Nephron (organoid): ENCODE measurements around the gene SV2A.
"Not testable (repeated sequence)": the region's sequence is repeated elsewhere in the genome, so short reads cannot be mapped to it uniquely, and the experiment has no call there.

Experiments used
- H3K27ac Mint-ChIP-seq, 3 experiments: 2 replicates each; pipeline ENCODE4 v1.8.0; 2020; ENCODE audit warnings: mixed read lengths in 3 of 3, mild to moderate bottlenecking in 2 of 3, moderate library complexity in 1 of 3
- H3K27me3 Mint-ChIP-seq: 2 replicates; pipeline ENCODE4 v1.8.0; 2021; ENCODE audit warnings: low read depth, mild to moderate bottlenecking, moderate library complexity, mixed read lengths
- H3K36me3 Mint-ChIP-seq: 2 replicates; pipeline ENCODE4 v1.8.0; 2020; ENCODE audit warnings: low read depth, mixed read lengths
- H3K4me1 Mint-ChIP-seq: 2 replicates; pipeline ENCODE4 v1.8.0; 2020; ENCODE audit warnings: mixed read lengths
- H3K4me3 Mint-ChIP-seq, 3 experiments: 2 replicates each; pipeline ENCODE4 v1.8.0; 2020; ENCODE audit warnings: mild to moderate bottlenecking in 3 of 3, mixed read lengths in 3 of 3, moderate library complexity in 2 of 3
- H3K9me3 Mint-ChIP-seq: 2 replicates; pipeline ENCODE4 v1.8.0; 2020; ENCODE audit warnings: mixed read lengths
- TF ChIP-seq, protein P1 (sequence below), 3 experiments: fragments of 200-600 bp; sonication (generic); IDR thresholded peaks; one replicate each; pipeline ENCODE4 v1.5.0; 2021; ENCODE audit warnings: antibody characterized with exemption in 3 of 3; ENCODE audit not compliant: unreplicated experiment in 3 of 3

Gene SV2A

DNA sequence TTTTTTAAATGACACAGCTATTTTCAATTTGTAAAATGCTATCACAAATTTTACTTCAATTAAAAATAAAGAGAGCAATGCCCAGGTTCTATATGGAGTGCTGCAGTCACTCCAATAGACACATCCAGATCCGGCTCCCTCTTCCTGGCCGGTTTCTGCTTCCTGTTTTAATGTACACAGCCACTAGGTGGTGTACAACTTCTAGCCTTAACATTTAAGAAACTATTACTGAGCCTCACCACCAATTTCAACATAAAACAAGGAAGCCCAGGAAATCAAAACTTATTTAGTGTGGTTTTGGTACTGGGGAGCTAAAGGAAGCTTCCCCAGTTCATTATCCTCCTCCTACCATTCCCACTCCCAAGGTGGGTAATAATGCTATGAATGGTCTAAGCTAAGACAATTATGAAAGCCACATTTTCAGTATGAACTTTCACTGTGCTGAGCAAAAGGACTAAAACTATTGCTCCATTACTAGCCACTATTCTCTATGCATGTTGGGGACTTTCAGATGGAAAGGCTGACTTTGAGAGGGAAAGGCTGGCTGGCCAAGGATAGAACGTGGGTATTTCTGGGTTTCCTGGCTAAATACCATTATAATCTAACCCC, 44.5 kb upstream of the SV2A start:
- H3K4me3 Mint-ChIP-seq = no peak overlapping the region
- H3K4me1 Mint-ChIP-seq = no peaks in the 10 kb centered on the region
- peaks cover 17% of the 10 kb centered on the region for H3K9me3 Mint-ChIP-seq
- H3K27me3 Mint-ChIP-seq = no peaks in the 10 kb centered on the region
- peaks cover 81% of the 10 kb centered on the region for H3K36me3 Mint-ChIP-seq
- TF ChIP-seq, protein P1, sequence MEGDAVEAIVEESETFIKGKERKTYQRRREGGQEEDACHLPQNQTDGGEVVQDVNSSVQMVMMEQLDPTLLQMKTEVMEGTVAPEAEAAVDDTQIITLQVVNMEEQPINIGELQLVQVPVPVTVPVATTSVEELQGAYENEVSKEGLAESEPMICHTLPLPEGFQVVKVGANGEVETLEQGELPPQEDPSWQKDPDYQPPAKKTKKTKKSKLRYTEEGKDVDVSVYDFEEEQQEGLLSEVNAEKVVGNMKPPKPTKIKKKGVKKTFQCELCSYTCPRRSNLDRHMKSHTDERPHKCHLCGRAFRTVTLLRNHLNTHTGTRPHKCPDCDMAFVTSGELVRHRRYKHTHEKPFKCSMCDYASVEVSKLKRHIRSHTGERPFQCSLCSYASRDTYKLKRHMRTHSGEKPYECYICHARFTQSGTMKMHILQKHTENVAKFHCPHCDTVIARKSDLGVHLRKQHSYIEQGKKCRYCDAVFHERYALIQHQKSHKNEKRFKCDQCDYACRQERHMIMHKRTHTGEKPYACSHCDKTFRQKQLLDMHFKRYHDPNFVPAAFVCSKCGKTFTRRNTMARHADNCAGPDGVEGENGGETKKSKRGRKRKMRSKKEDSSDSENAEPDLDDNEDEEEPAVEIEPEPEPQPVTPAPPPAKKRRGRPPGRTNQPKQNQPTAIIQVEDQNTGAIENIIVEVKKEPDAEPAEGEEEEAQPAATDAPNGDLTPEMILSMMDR (IDR thresholded peaks at IDR 0.05; ENCODE audit: unreplicated experiment in 3 of 3) = peak; percentile 75 to 83 (median 82)
- H3K27ac Mint-ChIP-seq = peak overlapping the region in 2 of 3 experiments; percentile 17 to 34

DNA sequence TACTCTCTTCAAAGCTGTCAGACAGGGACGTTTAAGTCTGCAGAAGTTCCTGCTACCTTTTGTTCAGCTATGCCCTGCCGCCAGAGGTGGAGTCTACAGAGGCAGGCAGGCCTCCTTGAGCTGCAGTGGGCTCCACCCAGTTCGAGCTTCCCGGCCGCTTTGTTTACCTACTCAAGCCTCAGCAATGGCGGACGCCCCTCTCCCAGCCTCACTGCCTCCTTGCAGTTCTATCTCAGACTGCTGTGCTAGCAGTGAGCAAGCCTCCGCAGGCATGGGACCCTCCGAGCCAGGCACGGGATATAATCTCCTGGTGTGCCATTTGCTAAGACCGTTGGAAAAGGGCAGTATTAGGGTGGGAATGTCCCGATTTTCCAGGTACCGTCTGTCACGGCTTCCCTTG, 39.9 kb upstream of the SV2A start:
- H3K27ac Mint-ChIP-seq, H3K4me3 Mint-ChIP-seq, H3K4me1 Mint-ChIP-seq, H3K27me3 Mint-ChIP-seq: not testable (repeated sequence)
- Mint-ChIP-seq H3K36me3 (peaks cover 94% of the 10 kb centered on the region), H3K9me3 (peaks cover 46% of the 10 kb centered on the region)

DNA sequence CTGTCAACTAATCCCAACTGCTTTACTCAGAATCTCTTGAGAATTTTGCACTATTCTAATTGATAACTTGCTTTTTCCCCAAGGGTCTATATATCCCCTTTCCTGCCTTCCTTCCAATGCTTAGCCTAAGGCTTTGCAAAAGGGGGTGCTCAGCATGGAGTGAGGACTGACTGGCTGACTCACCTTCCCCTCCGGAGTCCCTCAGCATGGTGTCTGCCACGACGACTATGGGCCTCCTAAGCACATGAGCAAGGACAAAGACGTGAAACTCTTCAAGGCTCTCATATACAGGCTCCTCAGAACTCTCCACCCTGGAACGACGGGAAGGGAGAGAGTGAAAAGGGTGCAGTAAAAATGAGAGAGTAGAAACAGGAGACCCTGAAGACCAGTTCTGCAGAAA, 32.3 kb upstream of the SV2A start:
- Mint-ChIP-seq H3K4me1 (no peaks in the 10 kb centered on the region), H3K27me3 (no peaks in the 10 kb centered on the region), H3K4me3 (no peak overlapping the region)

DNA sequence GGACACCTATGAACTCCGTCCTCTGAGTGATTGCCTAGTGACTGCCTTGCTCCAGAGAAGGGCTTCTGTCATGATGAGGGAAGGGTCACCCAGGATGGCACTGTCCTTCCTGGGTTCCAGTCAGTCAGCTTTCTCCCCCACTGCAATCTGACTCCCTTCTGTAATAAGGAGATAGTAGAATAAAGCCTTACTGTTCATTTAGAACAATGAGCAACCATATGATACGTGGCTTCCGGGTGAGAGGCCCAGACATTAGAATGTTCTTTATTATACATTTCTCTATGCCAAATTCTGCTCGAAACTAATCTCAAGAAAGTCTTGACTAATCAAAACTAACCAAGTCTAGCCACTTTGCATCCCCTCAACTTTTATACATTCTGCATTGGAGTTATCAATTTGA, 27.6 kb upstream of the SV2A start:
- H3K36me3 Mint-ChIP-seq = peaks cover 43% of the 10 kb centered on the region
- H3K27me3 Mint-ChIP-seq = no peaks in the 10 kb centered on the region
- TF ChIP-seq, protein P1 (IDR thresholded peaks at IDR 0.05; ENCODE audit: unreplicated experiment in 3 of 3) = no peak
- no peak overlapping the region for H3K4me3 Mint-ChIP-seq
- no peaks in the 10 kb centered on the region for H3K9me3 Mint-ChIP-seq
- H3K27ac Mint-ChIP-seq = no peak overlapping the region
- H3K4me1 Mint-ChIP-seq = peaks cover 14% of the 10 kb centered on the region

More for the DNA sequence above, 32.3 kb upstream of the SV2A start:
- Mint-ChIP-seq H3K9me3 (peaks cover 15% of the 10 kb centered on the region), H3K36me3 (peaks cover 69% of the 10 kb centered on the region), H3K27ac (no peak overlapping the region)
- TF ChIP-seq, protein P1 (IDR thresholded peaks at IDR 0.05; ENCODE audit: unreplicated experiment in 3 of 3) = no peak

DNA sequence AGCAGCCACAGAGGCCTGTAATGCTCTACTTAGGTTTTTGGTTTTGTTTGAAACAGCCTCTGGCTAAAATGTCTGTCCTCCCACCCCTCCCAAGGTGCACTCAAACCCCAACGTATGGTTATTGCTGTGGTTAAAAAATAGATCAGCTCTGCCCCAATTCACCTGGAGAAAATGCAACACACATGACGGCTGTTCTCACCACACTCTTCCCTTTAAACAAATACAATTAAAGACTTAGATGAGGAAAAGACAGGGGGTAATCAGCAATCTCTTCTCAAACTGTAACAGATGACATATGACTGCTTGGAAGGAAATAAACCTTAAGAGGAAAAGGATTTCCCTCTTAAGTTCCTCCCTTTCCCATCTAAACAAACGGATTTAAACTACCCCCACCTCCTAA, 25.2 kb upstream of the SV2A start:
- TF ChIP-seq, protein P1 (IDR thresholded peaks at IDR 0.05; ENCODE audit: unreplicated experiment in 3 of 3) = no peak
- H3K27me3 Mint-ChIP-seq = no peaks in the 10 kb centered on the region
- H3K9me3 Mint-ChIP-seq = no peaks in the 10 kb centered on the region
- peaks cover 27% of the 10 kb centered on the region for H3K4me1 Mint-ChIP-seq
- H3K36me3 Mint-ChIP-seq = peaks cover 26% of the 10 kb centered on the region
- no peak overlapping the region for H3K4me3 Mint-ChIP-seq
- peak overlapping the region; percentile 12 to 72 (median 72) for H3K27ac Mint-ChIP-seq

DNA sequence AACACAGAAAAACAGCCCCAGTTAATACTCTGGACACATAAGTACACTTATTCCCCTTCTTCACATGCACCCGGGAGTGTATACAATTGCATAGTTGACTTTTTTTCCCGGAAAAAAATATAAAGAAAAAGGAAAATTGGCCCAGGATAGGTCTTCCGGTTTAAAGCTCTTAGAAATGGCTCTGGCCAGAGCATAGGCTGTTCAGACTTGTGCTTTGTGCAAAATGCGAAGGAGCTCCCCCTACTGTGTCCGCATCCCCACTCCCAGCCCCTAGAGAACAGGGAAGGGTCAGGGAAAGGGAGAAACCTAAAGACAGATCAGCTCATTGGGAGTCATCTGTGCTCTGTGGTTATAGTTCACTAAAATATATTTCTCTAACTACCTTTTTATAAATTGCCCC, 24.6 kb upstream of the SV2A start:
- Mint-ChIP-seq H3K27me3 (no peaks in the 10 kb centered on the region), H3K4me1 (peaks cover 34% of the 10 kb centered on the region), H3K9me3 (no peaks in the 10 kb centered on the region), H3K27ac (peak overlapping the region; percentile 50 to 72 (median 70)), H3K36me3 (peaks cover 21% of the 10 kb centered on the region), H3K4me3 (no peak overlapping the region)
- TF ChIP-seq, protein P1 (IDR thresholded peaks at IDR 0.05; ENCODE audit: unreplicated experiment in 3 of 3) = peak; percentile 23 to 43 (median 24)
